ENCODE data around the gene SGCD.

DNA sequence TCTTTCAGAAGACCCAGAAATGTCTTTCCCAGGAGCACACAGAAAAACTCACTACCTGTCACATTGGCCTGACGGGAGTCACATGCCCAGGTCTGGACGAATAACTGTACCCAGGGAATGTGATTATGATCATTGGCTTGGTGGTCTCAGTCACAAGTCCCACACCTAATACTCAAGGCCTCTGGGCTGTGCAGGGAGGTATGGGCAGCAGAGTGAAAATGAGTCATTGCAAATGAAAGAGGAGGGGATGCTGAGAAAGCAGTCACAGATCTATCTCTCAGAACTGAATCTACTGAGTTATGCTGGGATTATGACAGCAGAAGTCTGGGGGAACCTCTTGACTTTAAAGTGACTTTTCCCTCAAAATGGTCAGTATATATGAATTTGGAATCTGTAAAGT lies 36.9 kb downstream of the SGCD start:
- no peak for TF ChIP-seq SIN3A (IDR thresholded peaks at IDR 0.05; ENCODE audit: borderline replicate concordance, low read depth, low read length)
- TF ChIP-seq, protein P1, sequence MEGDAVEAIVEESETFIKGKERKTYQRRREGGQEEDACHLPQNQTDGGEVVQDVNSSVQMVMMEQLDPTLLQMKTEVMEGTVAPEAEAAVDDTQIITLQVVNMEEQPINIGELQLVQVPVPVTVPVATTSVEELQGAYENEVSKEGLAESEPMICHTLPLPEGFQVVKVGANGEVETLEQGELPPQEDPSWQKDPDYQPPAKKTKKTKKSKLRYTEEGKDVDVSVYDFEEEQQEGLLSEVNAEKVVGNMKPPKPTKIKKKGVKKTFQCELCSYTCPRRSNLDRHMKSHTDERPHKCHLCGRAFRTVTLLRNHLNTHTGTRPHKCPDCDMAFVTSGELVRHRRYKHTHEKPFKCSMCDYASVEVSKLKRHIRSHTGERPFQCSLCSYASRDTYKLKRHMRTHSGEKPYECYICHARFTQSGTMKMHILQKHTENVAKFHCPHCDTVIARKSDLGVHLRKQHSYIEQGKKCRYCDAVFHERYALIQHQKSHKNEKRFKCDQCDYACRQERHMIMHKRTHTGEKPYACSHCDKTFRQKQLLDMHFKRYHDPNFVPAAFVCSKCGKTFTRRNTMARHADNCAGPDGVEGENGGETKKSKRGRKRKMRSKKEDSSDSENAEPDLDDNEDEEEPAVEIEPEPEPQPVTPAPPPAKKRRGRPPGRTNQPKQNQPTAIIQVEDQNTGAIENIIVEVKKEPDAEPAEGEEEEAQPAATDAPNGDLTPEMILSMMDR (IDR thresholded peaks at IDR 0.05), result no peak
- no peak for TF ChIP-seq MEF2A (IDR thresholded peaks at IDR 0.05; ENCODE audit: borderline replicate concordance, low read depth)
- TF ChIP-seq EZH2phosphoT487 (IDR thresholded peaks at IDR 0.05; ENCODE audit: borderline replicate concordance, low read depth), result no peak
- no peak for TF ChIP-seq POLR2AphosphoS5 (IDR thresholded peaks at IDR 0.05; ENCODE audit: low read depth, low read length)
- no peak for TF ChIP-seq RAD21 (IDR thresholded peaks at IDR 0.05; ENCODE audit: low read length)
- no peak for TF ChIP-seq JUND (IDR thresholded peaks at IDR 0.05)
- TF ChIP-seq, protein P2, sequence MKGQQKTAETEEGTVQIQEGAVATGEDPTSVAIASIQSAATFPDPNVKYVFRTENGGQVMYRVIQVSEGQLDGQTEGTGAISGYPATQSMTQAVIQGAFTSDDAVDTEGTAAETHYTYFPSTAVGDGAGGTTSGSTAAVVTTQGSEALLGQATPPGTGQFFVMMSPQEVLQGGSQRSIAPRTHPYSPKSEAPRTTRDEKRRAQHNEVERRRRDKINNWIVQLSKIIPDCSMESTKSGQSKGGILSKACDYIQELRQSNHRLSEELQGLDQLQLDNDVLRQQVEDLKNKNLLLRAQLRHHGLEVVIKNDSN (IDR thresholded peaks at IDR 0.05; ENCODE audit: borderline replicate concordance, low read depth), result no peak
- TF ChIP-seq CHD2 (IDR thresholded peaks at IDR 0.05; ENCODE audit: low read length, partially characterized antibody), result no peak

All from SK-N-SH (cell line).